ENCODE data around the gene CARD6.
"Not testable (repeated sequence)": the region's sequence is repeated elsewhere in the genome, so short reads cannot be mapped to it uniquely, and the experiment has no call there.

Gene CARD6

DNA sequence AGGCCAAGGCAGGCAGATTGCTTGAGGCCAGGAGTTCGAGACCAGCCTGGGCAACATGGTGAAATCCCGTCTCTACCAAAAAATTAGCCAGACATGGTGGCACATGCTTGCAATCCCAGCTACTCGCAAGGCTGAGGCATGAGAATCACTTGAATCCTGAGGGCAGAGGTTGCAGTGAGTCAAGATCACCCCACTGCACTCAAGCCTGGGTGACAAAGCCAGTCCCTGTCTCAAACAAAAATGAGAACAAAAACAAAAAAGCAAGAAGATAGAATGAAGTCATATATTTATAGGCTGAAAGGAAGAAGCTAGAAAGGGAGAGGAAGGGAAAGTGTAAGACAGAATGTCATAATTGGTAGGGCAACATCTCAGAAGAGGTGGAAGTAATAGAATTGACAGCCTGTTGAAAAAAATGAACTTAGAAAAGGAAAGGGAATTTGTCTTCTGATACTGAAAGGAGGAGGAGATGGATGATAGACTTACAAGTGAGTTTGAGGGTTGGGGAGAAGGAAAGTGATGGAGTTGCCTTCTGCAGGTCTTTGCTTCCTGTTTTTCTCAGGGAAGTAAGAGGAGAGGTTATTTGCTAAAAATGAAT, 32.2 kb downstream of the CARD6 start:
- no peak for DNase-seq

DNA sequence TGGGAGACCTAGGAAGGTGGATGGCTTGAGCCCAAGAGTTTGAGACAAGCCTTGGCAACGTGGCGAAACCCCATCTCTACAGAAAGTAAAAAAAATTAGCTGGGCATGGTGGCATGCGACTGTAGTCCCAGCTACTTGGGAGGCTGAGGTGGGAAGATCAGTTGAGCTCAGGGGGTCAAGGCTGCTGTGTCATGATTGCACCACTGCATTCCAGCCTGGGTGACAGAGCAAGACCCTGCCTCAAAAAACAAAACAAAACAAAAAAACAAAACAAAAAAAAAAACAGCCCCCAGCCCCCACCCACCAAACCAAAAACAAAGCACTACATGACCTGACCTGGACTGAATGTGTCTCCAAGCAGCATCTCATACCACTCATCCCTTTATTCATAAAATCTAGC, 34.8 kb downstream of the CARD6 start:
- DNase-seq, result no peak

DNA sequence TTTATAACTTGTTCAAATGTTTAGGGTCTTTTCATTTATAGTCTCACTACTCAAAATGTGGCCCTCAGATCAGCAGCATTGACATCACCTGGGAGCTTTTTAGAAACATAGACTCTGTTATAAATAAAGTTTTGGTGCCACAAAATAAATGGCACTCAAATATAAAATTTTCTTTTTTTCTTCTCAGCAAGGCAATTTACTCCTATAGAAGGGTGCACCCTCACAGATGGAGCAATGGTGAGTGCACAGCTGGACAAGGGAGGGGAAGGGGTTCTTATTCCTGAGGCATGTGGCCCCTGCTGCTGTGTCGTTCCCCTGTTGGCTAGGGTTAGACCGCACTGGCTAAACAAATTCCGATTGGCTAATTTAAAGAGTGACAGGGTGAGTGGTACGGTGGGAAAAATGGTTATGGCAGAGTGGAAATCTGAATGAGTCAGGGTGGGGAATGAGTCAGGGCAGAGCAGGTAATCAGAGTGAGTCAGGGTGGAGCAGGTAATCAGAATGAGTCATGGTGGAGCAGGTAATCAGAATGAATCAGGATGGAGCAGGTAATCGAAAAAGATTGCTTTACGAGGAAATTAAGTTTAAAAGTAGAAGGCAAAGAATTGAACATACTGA, 36.3 kb downstream of the CARD6 start:
- no peak for DNase-seq

DNA sequence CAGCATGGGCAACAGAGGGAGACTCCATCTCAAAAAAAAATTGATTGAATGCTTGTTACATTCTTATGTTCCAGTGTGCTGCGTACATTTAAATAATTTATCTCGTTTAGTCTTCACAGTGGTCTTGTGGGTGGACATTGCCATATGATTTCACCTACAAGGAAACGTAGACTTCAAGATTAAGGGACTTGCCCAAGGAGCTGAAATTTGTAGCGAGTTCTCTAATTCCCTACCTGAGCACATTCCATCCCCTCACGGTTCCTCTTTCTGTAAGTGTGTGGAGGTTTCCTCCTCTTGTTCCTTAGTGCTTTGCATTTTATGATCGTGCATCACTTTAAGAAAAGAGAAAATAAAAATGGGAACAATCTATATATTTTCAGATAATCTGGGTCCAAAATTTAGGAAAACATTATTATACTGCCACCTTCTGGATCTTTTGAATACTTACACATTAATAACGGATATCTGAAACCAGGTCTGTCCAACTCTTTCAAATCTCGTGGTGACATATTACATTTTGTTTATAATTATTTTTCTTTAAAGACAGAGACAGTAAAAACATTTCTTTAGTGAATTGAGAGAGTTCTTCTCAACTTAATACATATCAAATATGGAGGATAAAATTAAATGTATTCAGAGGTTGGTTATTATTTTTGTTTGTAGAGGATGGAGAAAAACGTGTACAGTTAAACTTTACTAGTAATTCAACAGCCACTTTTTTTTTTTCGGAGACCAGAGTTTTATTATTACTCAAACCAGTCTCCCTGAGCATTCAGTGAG, 38.2 kb downstream of the CARD6 start:
- DNase-seq, result peak; percentile 24

DNA sequence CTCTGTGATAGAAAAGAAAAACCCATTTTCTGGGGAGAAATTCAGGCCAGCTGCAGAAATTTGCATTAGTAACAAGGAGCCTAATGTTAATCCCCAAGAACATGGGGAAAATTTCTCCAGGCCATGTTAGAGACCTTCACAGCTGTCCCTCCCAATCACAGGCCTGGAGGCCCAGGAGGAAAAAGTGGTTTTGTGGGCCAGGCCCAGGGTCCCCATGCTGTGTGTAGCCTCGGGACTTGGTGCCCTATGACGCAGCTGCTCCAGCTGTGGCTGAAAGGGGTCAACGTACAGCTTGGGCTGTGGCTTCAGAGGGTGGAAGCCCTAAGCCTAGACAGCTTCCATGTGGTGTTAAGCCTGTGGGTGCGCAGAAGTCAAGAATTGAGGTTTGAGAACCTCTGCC, 41.1 kb downstream of the CARD6 start:
- no peak for DNase-seq

DNA sequence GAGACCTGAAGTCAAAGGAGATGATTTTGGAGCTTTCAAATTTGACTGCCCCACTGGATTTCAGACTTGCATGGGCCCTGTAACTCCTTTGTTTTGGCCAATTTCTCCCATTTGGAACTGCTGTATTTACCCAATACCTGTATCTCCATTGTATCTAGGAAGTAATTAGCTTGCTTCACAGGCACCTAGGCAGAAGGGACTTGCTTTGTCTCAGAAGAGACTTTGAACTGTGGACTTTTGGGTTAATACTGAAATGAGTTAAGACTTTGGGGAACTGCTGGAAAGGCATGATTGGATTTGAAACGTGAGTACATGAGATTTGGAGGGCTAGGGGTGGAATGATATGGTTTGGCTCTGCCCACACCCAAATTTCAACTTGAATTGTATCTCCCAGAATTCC, 41.9 kb downstream of the CARD6 start:
- not testable (repeated sequence) for DNase-seq

DNA sequence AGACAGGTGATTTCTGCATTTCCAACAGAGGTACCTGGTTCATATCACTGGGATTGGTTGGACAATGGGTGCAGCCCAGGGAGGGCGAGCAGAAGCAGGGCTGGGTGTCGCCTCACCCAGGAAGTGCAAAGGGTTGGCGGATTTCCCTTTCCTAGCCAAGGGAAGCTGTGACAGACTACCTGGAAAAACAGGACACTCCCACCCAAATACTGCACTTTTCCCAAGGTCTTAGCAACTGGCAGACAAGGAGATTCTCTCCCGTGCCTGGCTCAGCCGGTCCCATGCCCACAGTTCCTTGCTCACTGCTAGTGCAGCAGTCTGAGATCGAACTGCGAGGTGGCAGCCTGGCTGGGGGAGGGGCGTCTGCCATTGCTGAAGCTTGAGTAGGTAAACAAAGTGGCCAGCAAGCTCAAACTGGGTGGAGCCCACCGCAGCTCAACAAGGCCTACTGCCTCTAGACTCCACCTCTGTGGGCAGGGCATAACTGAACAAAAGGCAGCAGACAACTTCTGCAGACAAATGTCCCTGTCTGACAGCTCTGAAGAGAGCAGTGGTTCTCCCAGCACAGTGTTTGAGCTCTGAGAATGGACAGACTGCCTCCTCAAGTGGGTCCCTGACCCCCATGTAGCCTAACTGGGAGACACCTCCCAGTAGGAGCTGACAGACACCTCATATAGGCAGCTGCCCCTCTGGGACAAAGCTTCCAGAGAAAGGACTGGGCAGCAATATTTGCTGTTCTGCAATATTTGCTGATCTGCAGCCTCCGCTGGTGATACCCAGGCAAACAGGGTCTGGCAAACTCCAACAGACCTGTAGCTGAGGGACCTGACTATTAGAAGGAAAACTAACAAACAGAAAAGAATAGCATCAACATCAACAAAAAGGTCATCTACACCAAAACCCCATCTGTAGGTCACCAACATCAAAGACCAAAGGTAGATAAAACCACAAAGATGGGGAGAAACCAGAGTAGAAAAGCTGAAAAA, 54.6 kb downstream of the CARD6 start:
- DNase-seq, result not testable (repeated sequence)

DNA sequence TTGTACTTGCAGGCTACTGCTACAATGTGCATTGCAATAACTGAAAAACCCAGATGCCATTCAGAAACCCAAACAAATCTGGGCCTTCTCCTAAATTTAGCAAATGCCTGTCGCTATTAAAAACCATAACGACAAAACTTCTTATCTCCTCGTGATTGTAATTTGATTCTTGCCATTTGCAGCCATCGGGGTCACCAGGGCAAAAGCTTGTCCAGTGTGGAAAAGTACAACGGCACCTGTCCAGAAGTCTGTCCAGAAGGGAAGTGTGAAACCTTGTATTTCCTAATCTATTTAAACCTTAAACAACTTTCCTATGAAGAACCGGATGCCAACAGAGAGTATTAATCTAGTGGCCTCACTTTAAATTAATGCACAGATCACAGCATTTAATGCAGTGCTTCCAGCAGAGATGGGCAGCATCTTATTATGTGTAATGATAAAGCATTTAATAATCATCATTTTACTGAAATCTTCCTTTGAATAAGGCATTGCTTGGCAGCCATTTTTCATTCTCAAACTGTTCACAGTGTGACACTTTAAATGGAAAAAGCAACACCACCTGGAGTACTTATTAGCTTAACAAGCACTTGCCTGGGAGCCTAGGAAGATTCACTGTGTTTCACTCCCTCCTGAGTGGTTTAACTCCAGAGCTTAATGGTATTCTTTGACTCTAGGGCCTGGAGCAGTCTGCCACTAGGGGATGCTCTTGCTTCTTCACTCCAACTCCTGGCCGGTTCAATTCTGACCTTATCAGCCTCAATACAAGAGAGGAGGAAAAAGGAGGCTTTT, 63.2 kb downstream of the CARD6 start:
- DNase-seq, result peak; percentile 23

DNA sequence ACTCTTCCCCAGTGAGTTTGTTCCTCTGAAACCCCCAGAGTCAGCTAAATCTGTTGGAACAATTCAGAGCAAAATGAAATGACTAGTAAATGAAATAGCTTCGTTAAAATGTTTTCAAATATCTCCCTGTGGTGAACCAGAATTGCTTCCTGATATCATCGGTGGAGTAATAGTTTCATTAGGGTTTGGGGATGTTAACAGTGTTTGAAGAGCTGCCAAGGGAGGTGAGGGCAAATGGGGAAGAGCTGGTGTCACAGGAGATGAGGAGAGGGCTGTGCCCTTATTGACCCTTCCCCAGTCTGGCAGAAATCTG, 63.8 kb downstream of the CARD6 start:
- DNase-seq, result no peak

DNA sequence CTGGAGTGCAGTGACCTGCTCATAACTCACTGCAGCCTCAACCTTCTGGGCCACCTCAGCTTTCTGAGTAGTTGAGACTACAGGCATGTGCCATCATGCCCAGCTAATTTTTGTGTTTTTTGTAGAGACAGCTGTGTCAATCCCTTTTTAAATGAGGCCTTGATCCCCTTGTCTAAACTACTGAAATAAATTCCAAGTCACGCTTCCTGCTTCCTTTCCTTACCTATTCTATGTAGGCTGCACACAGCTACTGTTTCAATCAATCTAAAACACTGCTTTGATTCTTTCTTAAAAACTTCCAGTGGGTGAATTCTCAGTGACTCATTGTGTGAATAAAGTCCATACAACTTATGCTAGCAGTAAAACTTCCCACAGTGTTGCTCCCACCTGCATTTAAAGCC, 65.2 kb downstream of the CARD6 start:
- no peak for DNase-seq

DNA sequence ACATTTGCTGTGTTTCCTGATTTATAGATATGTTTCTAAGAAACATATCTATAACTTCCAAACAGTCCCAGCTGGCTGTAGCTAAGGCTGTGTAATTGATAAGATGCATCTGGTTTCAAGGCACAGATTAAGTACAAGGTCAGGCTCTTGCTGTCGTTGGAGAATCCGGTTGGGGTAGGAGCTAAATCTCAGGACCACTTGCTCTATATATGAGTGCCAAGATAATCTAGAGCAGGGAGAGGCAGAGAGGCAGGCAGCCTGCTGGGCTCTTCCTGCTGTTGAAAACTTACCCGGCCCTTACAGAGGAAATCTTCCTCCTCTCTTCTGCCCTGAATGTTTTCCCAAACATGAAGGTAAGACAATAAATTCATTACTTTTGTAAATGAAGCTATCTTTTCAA, 68.1 kb downstream of the CARD6 start, which contains the start of gene C7:
Gene C7, plus strand, starts transcription at position 234 of the 400 bp plus-strand sequence. Its CDS starts 114 bp downstream, at position 348.
- no peak for DNase-seq

DNA sequence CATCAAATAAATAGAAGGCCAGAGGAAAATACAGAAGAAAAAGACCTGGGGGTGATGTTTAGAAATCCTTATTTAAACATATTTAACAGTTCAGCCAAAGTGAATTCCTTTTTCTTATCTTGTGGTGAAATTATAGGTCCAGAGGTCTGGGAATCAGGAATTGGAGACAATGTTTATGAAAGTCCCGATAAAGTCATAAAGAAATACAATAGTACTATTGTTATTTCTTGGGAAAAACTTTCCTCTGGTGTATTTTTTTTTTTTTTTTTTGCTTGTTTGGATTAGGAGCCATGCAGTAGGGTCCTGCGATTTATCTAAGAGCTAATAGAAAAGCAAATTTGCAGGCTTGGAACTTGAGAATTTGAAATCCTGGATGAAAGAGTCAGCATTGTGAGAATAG, 68.6 kb downstream of the CARD6 start:
- DNase-seq, result no peak
